HG03432 (cell line): Measurements from ENCODE around the gene RBM41.

ENCODE experiments used
- ATAC-seq: cut with Tn5 transposase; IDR thresholded peaks from one replicate; pipeline ENCODE4 v1.9.1; 2021; ENCODE audit warnings: mild to moderate bottlenecking, moderate library complexity; ENCODE audit not compliant: unreplicated experiment

Gene RBM41

GRCh38 chrX:107047622-107048021 lies 71.0 kb downstream of the RBM41 start:
- ATAC-seq: no peak

- ATAC-seq: no peak
These were observed 88.9 kb downstream of the RBM41 start for GRCh38 chrX:107029752-107030151.

GRCh38 chrX:107025545-107025944 lies 93.1 kb downstream of the RBM41 start:
- no peak for ATAC-seq

GRCh38 chrX:107014936-107015335 lies 103.7 kb downstream of the RBM41 start:
- no peak for ATAC-seq
